Testis (tissue), 2 donors: ENCODE data around the gene RAPGEF5.

Source experiments
- POLR2A ChIP-seq: fragments of 450-650 bp; IDR thresholded peaks from one replicate; pipeline ENCODE4 v1.6.1; 2017; ENCODE audit warnings: antibody characterized with exemption, mild to moderate bottlenecking, moderate library complexity
- TF ChIP-seq, protein P1 (sequence below), 3 experiments: fragments of 450-650 bp in 2 of 3; fragments of 200-600 bp in 1 of 3; sonication (generic) in 1 of 3; IDR thresholded peaks; one replicate each; pipeline ENCODE4 v1.5.1; 2016 to 2019; ENCODE audit warnings: antibody characterized with exemption in 3 of 3, mild to moderate bottlenecking in 2 of 3, moderate library complexity in 1 of 3

- TF ChIP-seq, protein P1, sequence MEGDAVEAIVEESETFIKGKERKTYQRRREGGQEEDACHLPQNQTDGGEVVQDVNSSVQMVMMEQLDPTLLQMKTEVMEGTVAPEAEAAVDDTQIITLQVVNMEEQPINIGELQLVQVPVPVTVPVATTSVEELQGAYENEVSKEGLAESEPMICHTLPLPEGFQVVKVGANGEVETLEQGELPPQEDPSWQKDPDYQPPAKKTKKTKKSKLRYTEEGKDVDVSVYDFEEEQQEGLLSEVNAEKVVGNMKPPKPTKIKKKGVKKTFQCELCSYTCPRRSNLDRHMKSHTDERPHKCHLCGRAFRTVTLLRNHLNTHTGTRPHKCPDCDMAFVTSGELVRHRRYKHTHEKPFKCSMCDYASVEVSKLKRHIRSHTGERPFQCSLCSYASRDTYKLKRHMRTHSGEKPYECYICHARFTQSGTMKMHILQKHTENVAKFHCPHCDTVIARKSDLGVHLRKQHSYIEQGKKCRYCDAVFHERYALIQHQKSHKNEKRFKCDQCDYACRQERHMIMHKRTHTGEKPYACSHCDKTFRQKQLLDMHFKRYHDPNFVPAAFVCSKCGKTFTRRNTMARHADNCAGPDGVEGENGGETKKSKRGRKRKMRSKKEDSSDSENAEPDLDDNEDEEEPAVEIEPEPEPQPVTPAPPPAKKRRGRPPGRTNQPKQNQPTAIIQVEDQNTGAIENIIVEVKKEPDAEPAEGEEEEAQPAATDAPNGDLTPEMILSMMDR (IDR thresholded peaks at IDR 0.05) = no peak
- TF ChIP-seq POLR2A = no peak
Measured at GRCh38 chr7:22281481-22281880, 75.5 kb downstream of the RAPGEF5 start.
